Activated gamma-delta T cell (primary cell): ENCODE data around the gene SMAP1.
"Not testable (repeated sequence)": the region's sequence is repeated elsewhere in the genome, so short reads cannot be mapped to it uniquely, and the experiment has no call there.

ENCODE experiments used
- DNase-seq: peaks from one replicate; lab custom pipeline; 2025; lab: John Stamatoyannopoulos, UW

SMAP1 gene

DNA sequence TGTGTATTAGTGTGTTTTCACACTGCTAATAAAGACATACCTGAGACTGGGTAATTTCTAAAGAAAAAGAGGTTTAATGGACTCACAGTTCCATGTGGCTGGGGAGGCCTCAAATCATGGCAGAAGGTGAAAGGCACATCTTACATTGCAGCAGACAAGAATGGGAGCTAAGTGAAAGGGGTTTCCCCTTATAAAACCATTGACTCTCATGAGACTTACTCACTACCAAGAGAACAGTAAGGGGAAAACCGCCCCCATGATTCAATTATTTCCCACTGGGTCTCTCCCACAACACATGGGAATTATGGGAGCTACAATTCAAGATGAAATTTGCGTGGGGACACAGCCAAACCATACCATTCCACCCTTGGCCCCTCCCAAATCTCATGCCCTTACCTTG lies 73.1 kb downstream of the SMAP1 start:
- not testable (repeated sequence) for DNase-seq

DNA sequence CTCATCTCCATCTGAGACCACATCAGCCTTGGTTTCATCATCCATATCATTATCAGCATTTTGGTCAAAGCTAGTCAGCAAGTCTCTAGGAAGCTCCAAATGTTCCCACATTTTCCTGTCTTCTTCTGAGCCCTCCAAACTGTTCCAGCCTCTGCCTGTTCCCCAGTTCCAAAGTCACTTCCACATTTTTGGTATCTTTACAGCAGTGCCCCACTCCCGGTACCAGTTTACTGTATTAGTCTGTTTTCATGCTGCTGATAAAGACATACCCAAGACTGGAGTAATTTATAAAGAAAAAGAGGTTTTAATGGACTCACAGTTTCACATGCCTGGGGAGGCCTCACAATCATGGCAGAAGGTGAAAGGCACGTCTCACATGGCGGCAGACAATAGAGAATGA lies 74.8 kb downstream of the SMAP1 start:
- not testable (repeated sequence) for DNase-seq

DNA sequence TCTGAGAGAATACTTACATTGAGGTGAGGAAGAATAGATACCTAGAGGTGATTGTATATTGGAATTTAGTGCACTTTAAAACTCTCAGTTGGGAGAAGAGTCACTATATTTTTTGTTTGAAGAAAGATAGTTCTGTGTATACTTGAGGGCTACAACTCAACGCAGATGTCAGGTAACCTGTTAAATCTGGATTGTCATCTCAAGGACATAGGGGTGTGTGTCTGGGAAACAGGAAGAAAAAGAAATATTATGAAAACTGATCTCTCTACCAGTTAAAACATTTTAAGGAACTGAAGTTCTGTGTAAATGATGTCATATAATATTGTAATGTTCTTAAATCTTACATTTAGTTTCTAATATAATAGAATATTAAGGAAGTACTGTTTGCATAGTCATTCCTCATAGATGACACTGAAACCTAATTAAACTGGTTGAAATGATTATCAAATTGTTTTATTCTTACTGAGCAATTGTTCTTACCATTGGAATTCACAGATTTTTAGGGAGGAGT lies 86.2 kb downstream of the SMAP1 start:
- no peak for DNase-seq

DNA sequence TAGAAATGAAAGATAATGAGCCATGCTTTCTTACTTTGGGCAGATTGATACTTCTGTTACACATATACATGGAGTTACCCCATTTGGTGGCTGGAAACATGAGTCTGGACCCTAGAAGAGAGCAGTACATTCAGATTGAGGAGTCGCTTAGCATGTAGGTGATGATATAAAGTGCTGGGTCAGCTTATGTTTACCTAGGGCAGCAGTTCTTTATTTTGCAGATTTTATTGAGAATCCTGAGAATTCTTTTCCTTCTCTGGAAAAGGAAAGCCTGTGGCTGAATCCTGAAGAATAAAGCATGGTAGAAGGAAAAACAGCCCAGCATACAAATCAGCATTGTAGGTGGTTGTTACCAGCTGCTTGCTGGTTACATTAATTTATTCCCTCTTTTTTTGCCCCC lies 91.2 kb downstream of the SMAP1 start:
- DNase-seq = no peak

DNA sequence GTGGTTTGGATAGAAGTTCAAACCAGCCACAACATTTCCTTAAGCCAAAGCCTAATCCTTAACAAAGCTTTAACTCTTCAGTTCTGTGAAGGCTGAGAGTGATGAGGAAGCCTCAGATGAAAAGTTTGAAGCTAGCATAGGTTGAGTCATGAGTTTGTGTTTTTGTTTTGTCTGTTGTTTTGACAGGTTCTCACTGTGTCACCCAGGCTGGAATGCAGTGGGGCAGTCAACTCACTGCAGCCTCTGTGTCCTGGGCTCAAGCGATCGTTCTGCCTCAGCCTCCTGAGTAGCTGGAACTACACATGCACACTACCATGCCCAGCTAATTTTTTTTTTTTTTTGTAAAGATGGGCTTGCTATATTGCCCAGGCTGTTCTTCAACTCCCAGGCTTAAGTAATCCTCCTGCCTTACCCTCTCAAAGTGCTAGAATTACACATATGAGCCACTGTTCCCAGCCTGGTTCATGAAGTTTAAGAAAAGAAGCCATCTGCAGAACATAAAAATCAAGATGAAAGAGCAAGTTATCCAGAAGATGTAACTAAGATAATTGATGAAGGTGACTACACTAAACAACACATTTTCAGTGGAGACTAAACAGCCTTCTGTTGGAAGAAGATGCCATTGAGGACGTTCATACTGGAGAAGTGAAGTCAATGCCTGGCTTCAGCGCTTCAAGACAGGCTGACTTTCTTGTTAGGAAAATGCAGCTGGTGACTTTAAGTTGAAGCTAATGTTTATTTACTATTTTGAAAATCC lies 96.2 kb downstream of the SMAP1 start:
- no peak for DNase-seq

DNA sequence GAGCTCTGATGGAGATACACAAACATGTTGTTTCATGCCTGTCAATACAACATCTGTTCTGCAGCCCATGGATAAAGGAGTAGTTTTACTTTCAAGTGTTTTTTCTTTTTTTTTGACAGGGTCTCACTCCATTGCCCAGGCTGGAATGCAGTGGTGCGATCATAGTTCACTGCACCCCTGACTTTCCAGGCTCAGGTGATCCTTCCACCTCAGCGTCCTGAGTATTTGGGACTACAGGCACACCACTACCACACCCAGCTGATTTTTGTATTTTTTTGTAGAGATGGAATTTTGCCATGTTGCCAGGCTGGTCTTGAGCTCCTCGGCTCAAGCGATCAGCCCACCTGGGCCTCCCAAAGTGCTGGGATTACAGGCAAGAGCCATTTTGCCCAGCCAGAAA lies 97.0 kb downstream of the SMAP1 start:
- no peak for DNase-seq

DNA sequence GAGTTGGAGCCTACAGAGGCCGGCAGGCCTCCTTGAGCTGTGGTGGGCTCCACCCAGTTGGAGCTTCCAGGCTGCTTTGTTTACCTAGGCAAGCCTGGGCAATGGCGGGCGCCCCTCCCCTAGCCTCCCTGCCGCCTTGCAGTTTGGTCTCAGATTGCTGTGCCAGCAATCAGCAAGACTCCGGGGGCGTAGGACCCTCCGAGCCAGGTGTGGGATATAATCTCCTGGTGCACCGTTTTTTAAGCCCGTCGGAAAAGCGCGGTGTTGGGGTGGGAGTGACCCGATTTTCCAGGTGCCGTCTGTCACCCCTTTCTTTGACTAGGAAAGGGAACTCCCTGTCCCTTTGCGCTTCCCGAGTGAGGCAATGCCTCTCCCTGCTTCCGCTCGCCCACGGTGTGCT lies 103.7 kb downstream of the SMAP1 start:
- not testable (repeated sequence) for DNase-seq

DNA sequence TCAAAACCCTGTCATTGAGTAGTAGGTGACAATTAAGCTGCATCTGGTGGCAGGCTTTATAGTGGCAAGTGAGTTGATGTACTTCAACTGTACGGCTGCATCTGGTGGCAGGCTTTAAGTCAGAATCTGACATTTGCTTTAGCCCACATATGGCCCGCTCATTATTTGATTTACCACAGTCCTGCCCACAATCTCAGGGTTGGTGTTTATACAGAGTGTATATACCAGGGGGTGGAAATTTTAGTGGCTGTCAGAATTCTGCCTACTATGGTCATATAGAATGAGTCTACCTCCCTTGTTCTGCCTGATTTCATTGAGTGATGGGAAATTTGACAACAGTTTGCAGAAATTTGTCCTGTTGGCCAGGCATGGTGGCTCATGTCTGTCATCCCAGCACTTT lies 112.3 kb downstream of the SMAP1 start:
- no peak for DNase-seq

DNA sequence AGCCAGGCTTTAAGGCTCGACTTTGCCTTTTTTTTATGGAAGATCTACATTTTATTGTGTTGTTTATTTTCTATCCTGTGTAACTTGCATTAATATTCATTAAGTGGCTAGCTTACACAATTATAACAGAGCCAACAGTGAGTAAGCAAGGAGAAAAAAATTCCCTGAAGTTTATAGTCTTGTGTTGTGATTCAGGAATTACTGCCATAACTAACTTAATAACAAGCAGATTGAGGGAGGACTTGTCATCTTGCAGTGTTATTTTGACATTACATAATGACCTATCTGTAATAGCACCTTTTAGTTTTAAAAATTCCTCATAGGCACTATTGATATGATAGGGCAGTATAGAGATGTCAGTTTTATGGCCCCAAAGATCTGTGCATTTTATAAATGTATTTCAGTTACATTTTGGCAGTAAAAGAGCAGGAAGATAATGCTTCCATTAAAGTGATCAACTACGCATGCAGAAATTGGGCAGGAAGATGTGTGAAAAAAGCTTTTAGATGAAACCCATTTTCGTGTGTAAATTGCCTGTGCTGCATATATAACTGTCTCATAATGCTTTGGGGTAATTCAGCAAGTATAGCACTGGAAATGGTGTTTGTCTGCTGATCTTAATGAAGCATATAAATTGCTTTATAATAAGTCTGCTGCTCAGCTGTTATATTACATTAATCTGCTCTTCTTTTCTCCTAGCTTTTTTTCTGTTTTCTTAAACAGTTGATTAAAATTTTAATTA lies 123.0 kb downstream of the SMAP1 start:
- no peak for DNase-seq

DNA sequence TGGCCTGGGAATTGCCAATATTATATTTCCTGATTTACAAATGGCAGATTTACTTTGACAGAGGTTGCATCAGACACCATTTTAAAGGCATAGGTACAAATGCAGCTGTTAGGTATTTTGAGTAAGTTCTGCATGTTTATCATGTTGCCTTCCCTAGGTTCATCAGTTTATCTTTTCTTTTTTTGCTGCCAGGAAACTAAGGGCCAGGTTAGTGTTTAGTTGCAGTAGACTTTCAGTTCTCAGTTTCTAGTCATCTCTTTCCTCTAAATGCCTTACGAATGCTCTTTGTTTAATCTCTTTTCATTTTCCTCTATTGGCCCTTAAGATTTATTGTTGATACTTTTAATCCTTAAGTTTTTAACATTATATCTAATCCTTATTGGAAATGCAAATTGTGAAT lies 129.9 kb downstream of the SMAP1 start:
- no peak for DNase-seq

DNA sequence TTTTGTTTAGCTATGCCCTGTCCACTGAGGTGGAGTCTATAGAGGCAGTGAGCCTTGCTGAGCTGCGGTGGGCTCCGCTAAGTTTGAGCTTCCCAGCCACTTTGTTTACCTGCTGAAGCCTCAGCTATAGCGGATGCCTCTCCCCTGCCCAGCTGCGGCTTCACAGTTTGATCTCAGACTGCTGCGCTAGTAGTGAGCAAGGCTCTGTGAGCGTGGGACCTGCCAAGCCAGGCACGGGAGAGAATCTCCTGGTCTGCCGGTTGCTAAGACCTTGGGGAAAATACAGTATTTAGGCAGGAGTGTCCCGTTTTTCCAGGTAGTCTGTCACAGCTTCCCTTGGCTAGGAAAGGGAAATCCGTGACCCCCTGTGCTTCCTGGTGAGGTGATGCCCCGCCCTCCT lies 138.4 kb downstream of the SMAP1 start:
- no peak for DNase-seq

DNA sequence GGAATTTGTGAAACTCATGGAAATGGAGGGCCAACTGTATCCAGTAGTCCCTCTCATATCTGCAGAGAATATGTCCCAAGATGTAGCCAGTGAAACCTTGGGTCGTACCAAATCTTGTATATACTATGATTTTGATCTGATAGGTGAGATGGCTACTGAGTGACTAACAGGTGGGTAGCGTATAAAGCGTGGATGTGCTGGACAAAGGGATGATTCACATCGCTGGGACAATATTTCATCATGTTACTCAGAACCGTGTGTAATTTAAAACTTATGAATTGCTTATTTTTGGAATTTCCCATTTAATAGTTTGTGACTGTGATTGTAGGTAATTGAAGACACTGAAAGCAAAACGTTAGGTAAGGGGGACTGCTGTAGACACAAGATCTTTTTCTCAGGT lies 144.1 kb downstream of the SMAP1 start:
- DNase-seq = no peak

DNA sequence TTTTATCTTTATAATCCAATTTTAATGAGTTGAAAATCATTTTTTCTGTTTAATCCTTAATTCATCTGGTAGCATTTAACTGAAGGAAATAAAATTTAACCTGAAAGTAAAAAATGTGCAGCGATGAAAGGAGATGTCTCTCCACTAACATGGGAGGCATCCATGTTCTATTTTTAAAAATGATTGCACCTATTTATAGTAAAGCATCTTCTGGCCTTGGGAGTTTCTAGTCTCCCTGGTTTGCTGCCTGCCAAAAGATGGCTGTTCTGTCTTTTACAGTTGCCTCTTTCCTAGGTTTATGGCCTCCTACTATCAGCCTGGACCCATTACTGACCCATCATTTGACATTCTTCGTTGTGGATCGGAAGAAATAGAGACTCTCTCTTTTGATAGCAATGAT lies 146.2 kb downstream of the SMAP1 start:
- DNase-seq = no peak

DNA sequence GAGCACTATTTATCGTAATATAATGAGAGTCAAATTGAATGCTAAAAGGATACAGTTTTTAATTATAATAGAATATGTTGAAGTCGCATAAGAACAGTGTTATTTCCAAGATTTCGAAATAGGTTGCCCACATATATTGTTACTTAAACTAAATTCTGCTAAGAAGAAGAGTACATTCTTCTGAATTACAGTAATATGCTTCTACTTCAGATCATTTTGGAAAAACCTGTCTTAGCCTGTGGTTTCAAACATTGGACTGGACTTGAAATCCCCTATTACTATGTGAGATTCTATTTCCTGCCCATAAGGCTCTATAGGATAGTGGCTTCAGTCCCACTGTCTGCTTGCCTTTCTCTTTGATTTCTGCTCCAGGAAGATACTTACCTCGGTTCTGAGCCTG lies 152.0 kb downstream of the SMAP1 start:
- no peak for DNase-seq

DNA sequence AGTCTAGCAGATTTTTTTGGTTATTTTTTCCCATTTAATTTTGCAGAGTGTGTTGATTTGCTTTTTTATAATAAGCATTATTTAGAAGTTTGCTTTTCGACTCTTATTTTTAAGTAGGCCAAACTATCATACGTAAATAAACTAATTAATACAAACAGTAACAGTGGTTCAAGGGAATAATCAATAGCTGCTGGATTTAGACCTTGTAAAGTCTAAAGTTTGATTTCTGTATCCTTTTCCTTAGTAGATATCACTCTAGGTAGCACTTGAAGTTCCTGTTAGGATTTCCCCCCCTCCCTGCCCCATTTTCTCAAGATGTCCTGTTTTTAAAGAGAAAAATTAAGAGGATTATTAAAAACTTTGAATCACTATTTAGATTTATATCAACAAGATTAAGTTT lies 153.1 kb downstream of the SMAP1 start:
- DNase-seq = no peak

DNA sequence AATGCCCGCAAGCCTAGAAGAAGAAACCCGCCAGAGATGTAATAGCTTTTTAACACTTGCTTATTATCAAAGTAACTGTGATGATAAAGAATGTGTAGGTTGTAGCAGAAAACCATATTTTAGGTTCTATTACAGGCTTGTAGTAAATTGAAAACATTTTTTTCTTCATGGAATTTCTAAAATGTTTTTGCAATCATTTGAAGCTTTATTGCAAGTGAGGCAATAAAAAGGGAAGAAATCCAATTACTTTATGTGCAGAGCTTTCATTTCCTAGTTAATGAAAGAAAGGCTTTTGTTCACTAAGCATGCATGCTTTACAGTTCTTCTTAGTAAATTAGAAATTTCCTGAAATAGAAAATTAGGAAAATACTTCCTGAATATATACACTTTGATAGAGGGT lies 154.1 kb downstream of the SMAP1 start:
- DNase-seq = no peak

DNA sequence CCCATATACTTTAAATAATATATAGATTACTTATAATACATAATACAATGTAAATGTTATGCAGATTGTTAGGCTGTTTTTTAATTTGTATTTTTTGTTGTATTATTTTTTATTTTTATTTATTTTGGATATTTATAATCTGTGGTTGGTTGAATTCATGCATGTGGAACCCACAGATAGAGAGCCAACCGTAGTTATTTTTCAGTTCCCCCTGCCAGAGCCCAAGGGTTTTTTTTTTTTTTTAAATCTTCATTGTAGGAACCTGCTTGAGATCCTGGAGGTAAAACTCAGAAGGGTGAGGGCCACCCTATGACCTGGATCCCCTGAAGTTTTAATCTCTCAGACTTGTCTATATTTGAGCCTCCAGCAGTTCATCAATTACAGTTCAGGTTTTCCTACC lies 156.0 kb downstream of the SMAP1 start:
- no peak for DNase-seq

DNA sequence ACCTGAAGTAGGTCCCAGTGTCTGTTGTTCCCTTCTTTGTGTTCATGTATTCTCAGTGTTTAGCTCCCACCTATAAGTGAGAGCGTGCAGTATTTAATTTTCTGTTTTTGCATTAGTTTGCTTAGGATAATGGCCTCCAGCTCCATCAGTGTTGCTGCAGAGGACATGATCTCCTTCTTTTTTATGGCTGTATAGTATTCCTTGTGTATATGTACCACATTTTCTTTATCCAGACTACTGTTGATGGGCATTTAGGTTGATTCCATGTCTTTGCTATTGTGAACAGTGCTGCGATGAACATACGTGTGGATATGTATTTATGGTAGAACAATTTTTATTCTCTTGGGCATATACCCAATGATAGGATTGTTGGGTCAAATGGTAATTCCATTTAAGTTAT lies 163.7 kb downstream of the SMAP1 start:
- DNase-seq = no peak

DNA sequence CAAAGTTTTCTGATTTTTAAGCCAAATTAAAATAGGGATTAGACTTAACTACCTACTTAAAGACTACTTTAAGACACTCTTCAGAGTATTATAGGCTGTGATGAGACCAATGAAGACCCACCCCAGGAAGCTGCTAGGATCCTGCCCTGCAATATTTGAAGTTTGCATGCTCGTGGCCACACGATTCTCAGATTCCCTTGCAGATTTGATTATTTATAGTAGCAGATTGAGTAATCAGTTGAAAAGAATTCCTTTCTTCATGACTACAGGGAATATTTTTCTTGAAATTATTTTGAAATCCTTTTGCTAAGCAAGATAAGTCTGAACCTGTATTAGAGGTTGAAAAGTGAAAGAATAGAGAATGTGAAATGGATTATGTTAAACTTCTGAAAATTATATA lies 166.8 kb downstream of the SMAP1 start:
- DNase-seq = no peak

DNA sequence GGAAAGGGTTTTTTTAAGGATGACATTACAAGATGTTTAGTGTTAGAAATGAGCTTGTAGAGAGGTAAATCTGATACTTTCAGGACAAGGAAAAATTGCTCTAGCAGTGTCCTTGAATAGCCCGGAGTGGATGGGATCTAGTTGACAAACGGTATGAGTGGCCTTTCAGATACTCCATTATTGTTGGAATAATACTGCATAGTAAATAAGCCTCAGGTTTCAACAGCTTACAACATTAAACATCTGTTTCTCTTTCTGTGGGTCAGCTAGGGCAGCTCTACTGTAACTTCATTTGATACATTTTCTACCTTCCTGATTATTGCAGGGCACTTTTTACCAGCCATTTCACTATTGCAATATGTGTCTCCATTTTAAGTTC lies 171.2 kb downstream of the SMAP1 start:
- DNase-seq = no peak

DNA sequence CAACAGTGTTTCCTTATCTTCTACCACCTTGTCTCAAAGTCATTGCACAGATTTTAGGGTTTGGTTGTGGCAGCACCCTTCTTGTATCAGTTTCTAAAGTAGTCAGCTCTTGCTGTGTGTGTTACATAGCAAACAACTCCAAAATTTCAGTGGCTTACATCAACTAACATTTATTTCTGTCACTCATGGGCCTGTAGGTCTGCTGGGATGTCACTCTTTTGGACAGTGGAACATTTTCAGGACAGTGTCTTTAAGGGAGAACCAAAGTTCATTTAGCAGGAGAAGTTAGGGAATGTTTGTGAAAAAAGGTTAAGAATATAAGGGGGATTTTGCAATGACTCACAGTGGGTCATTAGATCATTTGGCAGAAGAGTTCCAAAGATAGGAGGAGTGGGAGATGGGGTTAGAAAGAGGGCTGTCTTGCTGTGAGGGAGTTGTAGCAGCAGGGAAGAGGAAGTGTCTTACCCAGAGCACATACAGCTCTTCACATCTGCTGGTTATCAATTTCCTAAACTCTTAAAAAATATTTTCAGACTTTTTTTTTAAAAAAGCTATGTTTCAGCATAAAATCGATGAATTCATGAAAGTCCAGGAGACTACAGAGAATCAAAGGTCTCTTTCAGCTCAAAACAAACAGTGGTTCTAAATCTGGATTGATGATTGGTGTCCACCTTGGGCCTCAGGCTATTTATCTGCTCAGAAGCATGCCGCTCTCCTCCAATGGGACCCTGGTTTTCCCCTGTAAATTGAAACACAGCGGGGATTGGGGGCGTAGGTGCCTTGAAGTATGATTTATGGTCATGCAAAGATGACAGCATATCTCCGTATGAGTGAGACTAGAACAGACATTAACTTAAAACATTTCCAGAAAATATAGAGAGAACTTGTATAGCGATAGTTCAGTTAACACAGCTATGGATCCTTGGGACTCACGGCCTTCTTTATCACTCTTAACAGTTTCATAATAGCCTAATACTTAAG lies 171.9 kb downstream of the SMAP1 start:
- DNase-seq = no peak

DNA sequence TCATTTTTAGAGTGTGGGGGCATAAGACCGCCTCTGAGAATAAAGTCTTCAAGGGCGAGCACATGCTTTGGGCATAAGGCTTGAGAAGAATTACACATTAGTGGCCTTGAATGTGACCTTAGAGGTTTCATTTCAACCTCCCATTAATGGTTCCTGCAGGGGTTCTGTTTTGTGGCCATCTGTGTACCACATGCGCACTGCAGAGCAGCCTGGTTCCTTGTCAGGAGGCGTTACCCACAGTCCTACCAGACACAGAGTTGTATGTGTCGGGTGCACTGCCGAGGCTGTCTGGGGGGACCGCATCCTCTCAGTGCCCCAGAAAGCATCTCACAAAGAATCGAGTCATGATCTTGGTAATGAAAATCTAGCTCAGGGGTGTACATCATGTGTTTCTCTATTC lies 173.4 kb downstream of the SMAP1 start:
- no peak for DNase-seq
